Nucleus accumbens (tissue), 56 donors: ENCODE results near the gene NOP56.

Experiments used
- DNase-seq, 56 donors: peaks; one replicate each; lab custom pipeline; 2025; lab: John Stamatoyannopoulos, UW

NOP56 gene

GRCh38 chr20:2637246-2637645 is 15.2 kb upstream of the NOP56 start:
- DNase-seq: no peak

- no peak for DNase-seq
Observed at GRCh38 chr20:2640260-2640659, 12.2 kb upstream of the NOP56 start.

DNA sequence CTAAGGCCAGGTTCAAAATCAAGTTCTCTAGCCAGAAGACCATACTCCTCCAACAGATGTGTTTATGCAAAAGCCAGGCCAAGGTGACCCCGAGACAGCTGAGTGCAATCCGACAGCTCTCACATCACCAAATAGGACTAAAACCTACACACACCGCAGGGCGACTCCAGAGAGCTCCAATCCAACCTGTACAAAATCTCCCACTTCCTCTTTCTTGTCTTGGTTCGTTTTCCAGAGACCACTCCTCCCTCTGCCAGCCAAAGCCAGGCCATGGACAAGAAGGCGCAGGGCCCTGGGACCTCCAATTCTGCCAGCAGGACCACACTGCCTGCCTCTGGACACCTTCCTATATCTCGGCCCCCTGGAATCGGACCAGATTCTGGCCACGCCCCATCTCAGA is 11.5 kb upstream of the NOP56 start:
- no peak for DNase-seq

- no peak for DNase-seq
Observed at GRCh38 chr20:2643708-2644107, 8.7 kb upstream of the NOP56 start.

DNA sequence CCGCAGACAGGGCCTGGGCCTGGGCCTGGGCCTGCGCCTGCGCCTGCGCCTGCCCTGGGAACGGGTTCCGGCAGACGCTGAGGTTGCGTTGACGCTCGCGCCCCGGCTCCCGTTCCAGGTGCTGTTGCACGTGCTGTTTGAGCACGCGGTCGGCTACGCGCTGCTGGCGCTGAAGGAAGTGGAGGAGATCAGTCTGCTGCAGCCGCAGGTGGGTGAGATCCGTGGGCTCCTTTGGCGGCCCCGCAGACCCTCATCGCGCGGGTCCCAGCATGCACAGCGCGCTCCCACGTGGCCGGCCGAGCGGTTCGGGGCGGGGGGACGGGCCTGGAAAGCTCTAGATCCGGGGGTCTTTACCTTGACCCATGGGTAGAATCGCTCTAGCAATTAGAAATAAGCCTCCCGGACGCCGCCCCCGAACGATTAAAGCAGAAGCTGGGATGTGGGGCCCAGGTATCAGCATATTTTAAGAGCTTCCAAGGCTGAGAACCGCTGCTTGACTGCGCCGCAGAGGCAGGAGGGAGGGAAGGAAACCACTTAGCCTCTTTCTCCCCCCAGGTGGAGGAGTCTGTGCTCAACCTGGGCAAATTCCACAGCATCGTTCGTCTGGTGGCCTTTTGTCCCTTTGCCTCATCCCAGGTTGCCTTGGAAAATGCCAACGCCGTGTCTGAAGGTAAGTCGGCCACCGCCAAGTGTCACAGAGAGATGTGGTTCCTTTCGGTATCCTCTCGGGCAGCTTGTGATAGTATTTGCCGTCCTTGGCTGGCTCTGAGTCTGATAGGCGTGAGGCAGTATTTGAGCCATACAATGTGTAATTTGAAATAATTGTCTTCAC is 508 bp downstream of the NOP56 start:
- peak in 43 of 56 donors; percentile 19 to 83 (median 71) for DNase-seq

GRCh38 chr20:2653556-2654383 is 1.3 kb downstream of the NOP56 start:
- no peak for DNase-seq

DNA sequence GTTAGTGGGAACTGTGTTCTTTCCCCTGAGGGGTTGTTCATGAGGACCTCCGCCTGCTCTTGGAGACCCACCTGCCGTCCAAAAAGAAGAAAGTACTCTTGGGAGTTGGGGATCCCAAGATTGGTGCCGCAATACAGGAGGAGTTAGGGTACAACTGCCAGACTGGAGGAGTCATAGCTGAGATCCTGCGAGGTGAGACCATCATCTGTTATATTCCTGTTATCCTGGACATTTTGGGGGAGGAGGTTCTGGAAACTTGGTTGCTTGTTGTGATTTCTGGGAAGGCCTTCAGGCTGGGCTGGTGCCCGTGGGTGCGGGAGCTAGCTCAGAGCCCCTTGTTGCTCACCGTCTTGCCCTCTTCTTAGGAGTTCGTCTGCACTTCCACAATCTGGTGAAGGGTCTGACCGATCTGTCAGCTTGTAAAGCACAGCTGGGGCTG is 2.0 kb downstream of the NOP56 start:
- no peak for DNase-seq

- no peak for DNase-seq
Observed at GRCh38 chr20:2654831-2655230, 2.4 kb downstream of the NOP56 start.

DNA sequence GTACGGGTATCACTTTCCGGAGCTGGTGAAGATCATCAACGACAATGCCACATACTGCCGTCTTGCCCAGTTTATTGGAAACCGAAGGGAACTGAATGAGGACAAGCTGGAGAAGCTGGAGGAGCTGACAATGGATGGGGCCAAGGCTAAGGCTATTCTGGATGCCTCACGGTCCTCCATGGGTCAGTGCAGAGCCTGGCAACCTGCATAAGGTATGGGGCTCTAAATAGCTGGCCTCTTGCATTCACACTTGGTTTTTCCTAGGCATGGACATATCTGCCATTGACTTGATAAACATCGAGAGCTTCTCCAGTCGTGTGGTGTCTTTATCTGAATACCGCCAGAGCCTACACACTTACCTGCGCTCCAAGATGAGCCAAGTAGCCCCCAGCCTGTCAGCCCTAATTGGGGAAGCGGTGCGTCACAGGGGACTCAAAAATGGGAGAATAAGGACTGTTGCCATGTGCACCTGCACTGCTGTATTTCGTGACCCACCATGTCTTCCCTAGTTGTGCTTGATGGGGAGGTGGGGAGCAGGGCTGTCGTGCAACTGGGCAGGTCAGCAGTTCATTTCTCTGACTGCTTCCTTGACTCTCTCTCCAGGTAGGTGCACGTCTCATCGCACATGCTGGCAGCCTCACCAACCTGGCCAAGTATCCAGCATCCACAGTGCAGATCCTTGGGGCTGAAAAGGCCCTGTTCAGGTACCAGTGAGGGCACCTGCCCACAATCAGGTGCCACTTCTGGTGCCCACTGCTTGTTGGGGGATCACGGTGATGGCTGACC is 3.1 kb downstream of the NOP56 start:
- no peak for DNase-seq

- no peak for DNase-seq
Observed at GRCh38 chr20:2656471-2657117, 4.2 kb downstream of the NOP56 start.

- DNase-seq: no peak
Observed at GRCh38 chr20:2657241-2657640, 4.8 kb downstream of the NOP56 start.

DNA sequence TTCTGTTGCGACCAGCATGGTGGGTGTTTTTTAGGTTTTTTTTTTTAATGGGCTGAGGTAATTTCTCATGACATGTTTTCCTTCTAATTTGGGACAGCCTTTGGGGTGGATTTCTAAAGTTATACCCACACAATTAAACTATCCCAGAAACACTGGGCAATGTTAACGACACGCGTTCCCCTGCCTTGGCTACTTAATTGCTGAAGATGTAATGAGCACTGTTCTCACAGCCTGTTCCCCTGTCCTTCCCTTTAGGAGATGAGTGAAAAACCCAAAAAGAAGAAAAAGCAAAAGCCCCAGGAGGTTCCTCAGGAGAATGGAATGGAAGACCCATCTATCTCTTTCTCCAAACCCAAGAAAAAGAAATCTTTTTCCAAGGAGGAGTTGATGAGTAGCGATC is 5.2 kb downstream of the NOP56 start:
- DNase-seq: no peak

GRCh38 chr20:2658414-2659354 is 6.3 kb downstream of the NOP56 start:
- no peak for DNase-seq

GRCh38 chr20:2659547-2659946 is 7.1 kb downstream of the NOP56 start:
- no peak for DNase-seq

DNA sequence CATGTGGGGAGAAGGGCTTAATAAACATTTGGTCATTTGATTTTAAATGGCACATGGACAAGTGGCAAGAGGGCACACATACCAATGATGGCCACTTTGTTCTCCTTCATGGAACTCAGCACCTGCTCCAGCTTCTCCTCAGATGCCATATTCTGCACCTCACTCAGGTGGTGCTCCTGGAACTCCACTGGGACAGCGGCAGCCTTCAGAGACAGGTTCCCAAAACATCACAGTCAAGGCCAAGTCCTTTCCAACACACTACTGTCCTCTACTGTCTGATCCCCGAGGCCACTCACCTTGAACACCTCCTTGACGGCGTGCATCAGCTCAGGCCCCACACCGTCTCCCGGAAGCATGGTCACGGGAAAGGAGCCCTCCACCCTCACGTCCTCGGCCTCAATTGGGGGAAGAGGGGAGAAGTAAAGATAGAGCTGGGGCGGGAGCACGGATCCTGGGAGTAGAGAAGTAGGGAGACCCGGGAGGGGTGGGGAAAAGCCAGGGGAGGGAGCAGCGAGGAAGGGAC is 11.0 kb downstream of the NOP56 start:
- DNase-seq: no peak

DNA sequence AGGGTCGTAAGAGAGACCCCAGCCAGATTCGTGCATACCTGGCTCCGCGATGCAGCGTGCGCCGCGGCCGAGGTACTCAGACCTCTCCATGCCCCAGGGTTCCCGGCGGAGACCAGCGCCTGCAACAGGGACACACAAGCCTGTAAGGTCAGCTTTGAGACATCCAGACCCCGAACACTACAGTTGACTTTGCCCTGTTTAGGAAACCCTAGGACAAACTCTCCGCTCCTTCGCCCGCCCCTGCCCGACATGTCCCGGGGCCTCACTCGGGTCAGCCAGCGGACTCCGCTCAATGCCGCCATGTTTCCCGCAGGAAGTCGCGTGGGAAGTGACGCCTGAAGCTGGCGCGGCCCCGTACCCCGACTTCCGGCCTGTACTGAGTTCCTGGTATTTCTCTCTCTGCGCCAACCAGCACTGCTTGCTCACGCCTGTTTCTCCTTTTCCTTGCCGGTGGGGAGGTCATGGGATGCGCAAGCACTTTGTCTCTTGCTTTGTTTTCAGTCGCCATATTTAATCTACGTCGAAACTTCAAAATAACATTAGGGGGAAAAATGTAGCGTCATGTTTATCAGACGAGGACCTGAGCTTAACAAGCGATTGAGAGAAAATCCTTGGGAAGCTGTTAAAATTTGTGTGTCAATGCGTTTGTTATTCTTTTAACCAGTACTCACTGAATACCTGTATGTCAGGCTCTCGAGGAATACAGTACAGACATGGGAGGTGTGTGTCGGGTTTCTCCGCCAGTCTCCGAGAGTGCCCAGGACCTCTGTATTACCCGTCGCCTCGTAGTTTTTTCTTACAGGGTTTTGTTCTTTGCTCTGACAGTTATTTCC is 11.7 kb downstream of the NOP56 start, which contains the start of gene IDH3B:
Gene IDH3B (minus strand): TSS at position 330 of the 833 bp plus-strand sequence. CDS start 28 bp downstream, at position 302.
- peak; percentile 49 to 97 (median 90) for DNase-seq

DNA sequence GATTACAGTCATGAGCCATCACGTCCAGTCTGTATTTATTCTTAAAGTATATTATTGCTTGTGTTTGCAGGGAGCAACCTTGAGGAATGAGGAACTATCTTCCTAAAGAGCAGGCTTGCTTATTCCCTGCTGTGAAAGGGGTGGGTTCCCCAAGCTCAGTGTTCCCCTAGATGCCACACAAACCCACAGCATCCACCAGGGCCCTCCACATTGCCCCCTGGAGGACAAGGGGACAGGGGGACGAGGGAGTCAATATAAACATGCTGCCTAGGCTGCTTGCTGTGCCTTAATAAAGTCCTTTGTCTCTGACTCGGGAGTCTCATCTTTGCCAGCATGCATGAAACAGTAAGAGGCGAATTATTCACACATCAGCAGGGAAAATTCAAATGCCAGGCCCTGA is 19.5 kb downstream of the NOP56 start:
- no peak for DNase-seq

DNA sequence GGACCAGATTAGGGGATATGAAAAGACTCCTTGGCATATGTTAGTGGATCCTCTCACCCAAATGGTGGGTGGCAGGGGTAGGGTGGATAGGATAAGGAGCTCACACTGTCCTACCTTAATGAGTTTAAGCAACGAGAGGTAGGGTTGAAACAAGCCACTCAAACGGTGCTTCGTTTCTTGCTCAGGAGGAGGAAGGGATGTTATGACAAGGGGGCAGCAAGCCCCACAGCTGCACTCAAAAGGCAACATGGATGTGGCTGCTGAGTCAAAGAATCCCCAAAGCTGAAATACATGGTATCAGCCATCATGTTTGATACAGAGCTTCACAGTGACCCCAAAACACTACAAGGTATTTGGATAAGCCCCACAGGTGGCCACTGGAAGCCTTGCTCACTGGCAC is 20.0 kb downstream of the NOP56 start:
- no peak for DNase-seq
